ENCODE results near the gene CDH4.

CDH4 gene

GRCh38 chr20:61918548-61918947 is 666.5 kb downstream of the CDH4 start:
- no peak for DNase-seq (ENCODE audit: low spot score)

GRCh38 chr20:61919239-61919638 is 667.2 kb downstream of the CDH4 start:
- DNase-seq (ENCODE audit: low spot score) = no peak

GRCh38 chr20:61919675-61920365 is 667.8 kb downstream of the CDH4 start:
- DNase-seq (ENCODE audit: low spot score) = no peak

- DNase-seq (ENCODE audit: low spot score) = no peak
These were observed 670.4 kb downstream of the CDH4 start for GRCh38 chr20:61922411-61922810.

- no peak for DNase-seq (ENCODE audit: low spot score)
These were observed 670.9 kb downstream of the CDH4 start for GRCh38 chr20:61922936-61923335.

DNA sequence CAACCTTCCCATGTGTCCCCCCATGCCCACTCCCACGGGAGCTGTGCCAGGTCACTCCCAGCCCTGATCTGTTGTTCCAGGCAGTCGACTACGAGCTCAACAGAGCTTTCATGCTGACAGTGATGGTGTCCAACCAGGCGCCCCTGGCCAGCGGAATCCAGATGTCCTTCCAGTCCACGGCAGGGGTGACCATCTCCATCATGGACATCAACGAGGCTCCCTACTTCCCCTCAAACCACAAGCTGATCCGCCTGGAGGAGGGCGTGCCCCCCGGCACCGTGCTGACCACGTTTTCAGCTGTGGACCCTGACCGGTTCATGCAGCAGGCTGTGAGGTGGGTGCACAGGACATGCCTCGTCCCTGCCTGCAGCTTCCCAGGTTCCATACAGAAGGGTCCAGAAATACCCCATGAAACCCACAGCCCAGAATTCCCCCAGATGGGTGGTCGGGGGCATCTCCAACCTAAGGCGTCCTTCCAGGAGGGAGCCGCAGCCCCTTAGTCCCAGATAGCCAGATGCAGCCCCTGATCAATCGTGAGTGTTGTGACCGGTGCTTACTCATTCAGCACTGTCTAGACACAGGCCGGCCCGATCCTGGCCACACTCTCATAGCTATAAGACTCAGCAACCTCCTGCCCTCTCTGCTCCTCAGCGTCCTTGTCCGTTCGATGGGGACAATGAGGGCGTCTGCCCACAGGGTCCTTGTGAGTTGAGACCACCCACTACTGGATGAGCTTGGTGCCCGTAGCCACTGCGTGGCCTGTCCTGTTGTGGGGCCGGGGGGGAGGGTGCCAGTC is 671.5 kb downstream of the CDH4 start:
- DNase-seq (ENCODE audit: low spot score) = no peak

DNA sequence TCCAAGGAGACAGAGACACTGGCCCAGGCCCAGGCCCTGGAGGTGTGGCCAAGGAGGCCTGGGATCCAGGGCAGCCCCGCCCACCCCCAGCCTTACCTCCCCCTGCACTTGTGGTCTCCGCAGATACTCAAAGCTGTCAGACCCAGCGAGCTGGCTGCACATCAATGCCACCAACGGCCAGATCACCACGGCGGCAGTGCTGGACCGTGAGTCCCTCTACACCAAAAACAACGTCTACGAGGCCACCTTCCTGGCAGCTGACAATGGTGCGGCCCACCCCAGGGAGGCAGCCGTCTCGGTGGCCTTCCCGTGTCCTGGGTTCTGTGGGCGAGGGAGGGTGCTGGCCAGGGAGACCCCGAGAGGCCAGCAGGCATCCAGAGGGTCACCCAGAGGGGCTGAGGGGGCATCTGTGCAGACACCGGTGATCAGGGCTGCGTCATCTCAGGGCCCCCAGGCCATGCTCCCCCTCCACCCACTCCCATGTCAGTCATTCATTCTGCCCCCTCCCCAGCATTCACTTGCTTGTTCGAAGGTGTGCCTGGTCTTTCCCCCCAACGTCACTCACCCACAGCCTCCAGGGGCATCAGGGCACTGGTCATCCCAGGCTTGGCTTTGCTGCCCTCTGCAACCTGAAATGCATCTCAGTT is 672.3 kb downstream of the CDH4 start:
- no peak for DNase-seq (ENCODE audit: low spot score)

GRCh38 chr20:61924858-61925554 is 672.9 kb downstream of the CDH4 start:
- DNase-seq (ENCODE audit: low spot score) = no peak

DNA sequence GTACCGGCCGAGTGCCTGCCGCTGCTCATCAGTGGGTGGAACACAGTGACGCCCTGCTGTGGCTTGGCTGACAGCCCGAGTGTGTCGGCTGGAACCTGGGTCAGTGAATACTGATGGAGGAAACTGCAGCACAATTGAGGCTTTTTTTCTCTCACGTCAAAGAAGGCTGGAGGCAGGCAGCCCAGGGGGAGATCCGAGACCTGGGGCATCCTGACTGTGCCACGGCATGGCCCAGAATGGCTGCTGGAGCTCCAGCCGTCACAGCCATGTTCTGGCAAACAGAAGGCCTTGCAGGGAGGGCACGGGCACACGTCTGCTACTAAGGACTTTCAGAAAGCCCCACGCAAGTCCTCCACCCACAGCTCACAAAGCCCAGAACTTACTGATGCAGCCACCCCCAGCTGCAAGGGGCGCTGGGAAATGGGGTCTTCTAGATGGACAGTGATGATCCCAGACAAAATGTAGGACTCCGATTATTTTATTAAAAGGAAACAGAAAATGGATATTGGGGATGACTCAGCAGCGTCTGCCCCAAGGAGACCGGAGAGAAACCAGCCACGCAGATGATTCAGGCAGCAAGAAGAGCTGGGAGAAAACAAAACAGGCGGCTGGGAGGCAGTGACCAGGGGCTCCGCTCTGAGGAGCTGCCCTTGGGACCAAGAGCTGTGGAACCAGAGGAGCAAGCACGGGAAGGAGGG is 673.6 kb downstream of the CDH4 start:
- DNase-seq (ENCODE audit: low spot score) = peak; percentile 89

- no peak for DNase-seq (ENCODE audit: low spot score)
These were observed 674.2 kb downstream of the CDH4 start for GRCh38 chr20:61926253-61926613.

GRCh38 chr20:61926796-61927192 is 674.7 kb downstream of the CDH4 start:
- no peak for DNase-seq (ENCODE audit: low spot score)

GRCh38 chr20:61927193-61927825 is 675.2 kb downstream of the CDH4 start:
- DNase-seq (ENCODE audit: low spot score) = no peak

GRCh38 chr20:61927826-61928541 is 675.9 kb downstream of the CDH4 start:
- DNase-seq (ENCODE audit: low spot score) = no peak

DNA sequence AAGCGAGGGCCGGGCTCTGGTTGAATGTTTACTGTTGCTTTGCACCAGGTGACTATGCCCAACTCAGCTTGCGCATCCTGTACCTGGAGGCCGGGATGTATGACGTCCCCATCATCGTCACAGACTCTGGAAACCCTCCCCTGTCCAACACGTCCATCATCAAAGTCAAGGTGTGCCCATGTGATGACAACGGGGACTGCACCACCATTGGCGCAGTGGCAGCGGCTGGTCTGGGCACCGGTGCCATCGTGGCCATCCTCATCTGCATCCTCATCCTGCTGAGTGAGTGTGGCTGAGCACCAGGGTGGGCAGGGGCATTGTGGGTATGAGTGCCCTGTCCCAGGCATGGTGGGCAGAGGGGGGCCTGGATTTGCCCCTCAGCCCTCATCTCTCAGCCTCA is 677.5 kb downstream of the CDH4 start:
- DNase-seq (ENCODE audit: low spot score) = no peak

- DNase-seq (ENCODE audit: low spot score) = no peak
These were observed 678.1 kb downstream of the CDH4 start for GRCh38 chr20:61929971-61930666.

DNA sequence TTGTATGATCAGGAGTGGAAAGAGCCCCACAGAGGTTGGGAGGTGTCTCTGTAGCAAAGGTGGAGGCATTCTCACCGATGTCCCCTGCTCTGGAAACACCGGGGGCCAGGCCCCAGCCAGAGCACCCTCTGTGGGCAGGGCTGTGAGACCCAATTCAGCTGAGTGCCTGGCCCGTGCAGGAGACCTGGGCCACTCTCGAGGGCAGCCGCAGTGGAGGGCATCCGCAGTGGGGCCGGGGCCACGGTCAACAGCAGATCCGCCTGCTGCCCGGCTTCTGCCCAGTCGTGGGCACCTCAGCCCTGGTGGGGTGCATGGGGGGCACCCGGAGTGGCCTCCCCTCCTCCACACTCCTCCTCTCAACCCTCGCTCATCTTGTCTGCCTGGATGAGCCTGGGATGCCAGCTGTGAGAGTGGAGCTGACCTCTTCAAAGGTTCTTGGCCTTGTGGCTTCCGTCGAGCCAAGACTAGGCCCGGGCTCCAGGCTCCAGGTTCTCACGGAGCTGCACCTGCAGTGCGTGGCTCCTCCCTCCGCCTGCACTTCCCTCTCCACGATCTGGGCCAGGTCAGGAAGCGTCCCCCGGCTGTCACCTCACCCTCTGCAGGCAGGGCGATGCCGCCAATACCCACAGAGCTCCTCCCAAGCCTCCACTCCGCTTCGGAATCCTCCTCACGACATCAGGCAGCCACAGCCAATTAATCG is 678.9 kb downstream of the CDH4 start:
- no peak for DNase-seq (ENCODE audit: low spot score)

- DNase-seq (ENCODE audit: low spot score) = no peak
These were observed 679.6 kb downstream of the CDH4 start for GRCh38 chr20:61931476-61932198.

DNA sequence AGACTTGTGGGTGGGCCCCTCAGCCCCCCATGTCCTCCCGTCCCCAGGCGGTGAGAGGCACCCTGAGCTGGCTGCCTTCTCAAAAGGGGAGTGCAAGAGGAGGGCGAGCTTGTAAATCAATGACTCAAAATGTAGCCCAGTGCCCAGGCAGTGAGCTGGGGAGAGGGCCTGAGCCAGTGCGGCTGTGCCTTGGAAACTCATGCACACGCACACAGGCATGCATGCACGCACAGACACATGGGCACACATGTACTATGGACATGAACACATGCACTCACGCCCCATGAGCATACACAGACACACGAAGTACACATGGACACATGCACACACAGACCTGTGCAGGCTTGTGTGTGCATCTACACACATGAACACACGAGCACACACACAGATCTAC is 680.1 kb downstream of the CDH4 start:
- DNase-seq (ENCODE audit: low spot score) = no peak
